HepG2 (cell line): ENCODE measurements around the gene STAP2. TPM values are rescaled to one million over a fixed set of nuclear protein-coding genes. Genes with fewer than 3 reads are reported as not detected.

Source experiments
- ATAC-seq: fragments of 200-7000 bp; cut with Tn5 transposase; 3 replicates; pipeline ENCODE4 v1.9.1; 2020; ENCODE audit warnings: mild to moderate bottlenecking, moderate library complexity
- BruUV-seq: library from RNA; stranded (reverse); fragments of 400-500 nt; replicated peaks from 2 replicates; lab custom pipeline; 2021; lab: Mats Ljungman, UMichigan
- CTCF ChIA-PET: fragments of 300-600 bp; formaldehyde crosslinking; extraction: SDS; loops from one replicate; lab custom pipeline; 2021; ENCODE audit warnings: low total read pairs, inconsistent platforms, low intra/inter-chr PET ratio; lab: Yijun Ruan, JAX
- POLR2A ChIA-PET: fragments of 350-600 bp; sonication (Branson Sonifier 250); formaldehyde crosslinking; loops from one replicate; lab custom pipeline; 2020; ENCODE audit warnings: antibody characterized with exemption, inconsistent platforms; lab: Yijun Ruan, JAX
- DNase-seq: peaks from one replicate; pipeline ENCODE4 v3.0.0-alpha.2; 2015; ENCODE audit warnings: low spot score
- FAIRE-seq: peaks from 3 replicates; lab custom pipeline; 2011; peaks lifted over from hg19 to GRCh38; lab: Jason Lieb, UNC
- H2AFZ ChIP-seq: one replicate; pipeline ENCODE4 v1.6.1; 2011; ENCODE audit warnings: low read length, inconsistent platforms
- H3K27ac ChIP-seq: fragments of 300-600 bp; 3 replicates; pipeline ENCODE4 v1.8.0; 2011; ENCODE audit warnings: mixed run types, mild to moderate bottlenecking, mixed read lengths, low read length, inconsistent platforms; ENCODE audit not compliant: insufficient read depth; ENCODE audit errors: extremely low read length
- H3K27me3 ChIP-seq, 2 experiments: fragments of 200-600 bp in 1 of 2; 2 replicates in 1 of 2; 3 replicates in 1 of 2; pipeline versions ENCODE4 v1.6.0 to v1.8.0; 2011; ENCODE audit warnings: low read length in 2 of 2, mild to moderate bottlenecking in 2 of 2, moderate library complexity in 2 of 2, inconsistent platforms in 1 of 2; ENCODE audit not compliant: insufficient read depth in 2 of 2, control insufficient read depth in 1 of 2
- H3K36me3 ChIP-seq, 2 experiments: fragments of 200-600 bp in 1 of 2; replicated peaks in 1 of 2; 2 replicates in 1 of 2; 3 replicates in 1 of 2; pipeline versions ENCODE4 v1.5.1 to v1.8.0; 2011; ENCODE audit warnings: low read length in 2 of 2, inconsistent platforms in 1 of 2; ENCODE audit not compliant: insufficient read depth in 2 of 2, control insufficient read depth in 1 of 2
- H3K4me1 ChIP-seq: 2 replicates; pipeline ENCODE4 v1.5.1; 2012; ENCODE audit warnings: low read length, inconsistent platforms; ENCODE audit not compliant: insufficient read depth
- H3K4me2 ChIP-seq: 2 replicates; pipeline ENCODE4 v1.6.0; 2011; ENCODE audit warnings: low read depth, low read length, inconsistent platforms
- H3K4me3 ChIP-seq, 3 experiments: fragments of 200-600 bp in 1 of 3; sonication (generic), shearing (Covaris generic) in 1 of 3; replicated peaks in 1 of 3; 2 replicates each; pipeline ENCODE4 v1.5.1; 2011 to 2016; ENCODE audit warnings: low read length in 3 of 3, inconsistent platforms in 2 of 3, low read depth in 2 of 3, mild to moderate bottlenecking in 2 of 3, control low read depth in 1 of 3, mixed read lengths in 1 of 3; ENCODE audit not compliant: insufficient read depth in 1 of 3
- H3K79me2 ChIP-seq: one replicate; pipeline ENCODE4 v1.6.1; 2011; ENCODE audit warnings: low read length, inconsistent platforms; ENCODE audit not compliant: insufficient read depth
- H3K9ac ChIP-seq: 2 replicates; pipeline ENCODE4 v1.6.0; 2011; ENCODE audit warnings: mild to moderate bottlenecking, low read depth, low read length, inconsistent platforms; ENCODE audit not compliant: insufficient read depth
- H3K9me3 ChIP-seq: 2 replicates; pipeline ENCODE4 v1.5.1; 2012; ENCODE audit warnings: mild to moderate bottlenecking, low read length
- H4K20me1 ChIP-seq: 2 replicates; pipeline ENCODE4 v1.6.0; 2011; ENCODE audit warnings: inconsistent platforms, mild to moderate bottlenecking, low read length, moderate library complexity; ENCODE audit not compliant: insufficient read depth
- FIP1L1 ChIP-seq: fragments of 200-400 bp; formaldehyde crosslinking; IDR thresholded peaks from 2 replicates; pipeline ENCODE4 v1.6.1; 2018; ENCODE audit warnings: low read depth, mild to moderate bottlenecking, low read length, moderate library complexity, borderline replicate concordance; ENCODE audit not compliant: insufficient read depth
- HOXA9 ChIP-seq: sonication (generic); formaldehyde crosslinking; IDR thresholded peaks from 2 replicates; pipeline ENCODE4 v1.8.1; 2022; ENCODE audit warnings: missing genetic modification reagents, mild to moderate bottlenecking, moderate library complexity, borderline replicate concordance
- ZMYM3 ChIP-seq: sonication (generic); formaldehyde crosslinking; IDR thresholded peaks from 2 replicates; pipeline ENCODE4 v1.5.1; 2020; ENCODE audit warnings: mild to moderate bottlenecking, missing genetic modification reagents
- ZNF274 ChIP-seq: sonication (generic); formaldehyde crosslinking; IDR thresholded peaks from 2 replicates; pipeline ENCODE4 v1.5.1; 2020; ENCODE audit warnings: mild to moderate bottlenecking, missing genetic modification reagents
- ZNF768 ChIP-seq: sonication (generic); formaldehyde crosslinking; IDR thresholded peaks from 2 replicates; pipeline ENCODE4 v1.4.0; 2020; ENCODE audit warnings: missing genetic modification reagents
- WGBS: methylation state at CpG from one replicate; pipeline ENCODE4 v1.1.6; 2017; ENCODE audit warnings: low lambda C conversion rate; 5-methylcytosine and 5-hydroxymethylcytosine counted together
- in situ Hi-C: cut with HindIII; loops from 2 replicates; pipeline ENCODE4 v1.10.0; 2017; ENCODE audit warnings: low pct_unique_long_range_greater_than_20kb; ENCODE audit not compliant: extremely low pct_ligation_motif_present
- intact Hi-C: fragments of 100-400 bp; cut with micrococcal nuclease; formaldehyde crosslinking; loops from one replicate; pipeline ENCODE4 v1.10.0; 2022; ENCODE audit not compliant: unreplicated experiment
- polyA plus RNA-seq, 8 experiments: library from polyadenylated mRNA; depleted of rRNA in 3 of 8; stranded (reverse) in 7 of 8; unstranded in 1 of 8; fragments of >200 nt; fragmentation: Illumina TruSeq in 4 of 8; extraction: Trizol in 4 of 8; gene quantifications; 2 replicates each; pipeline versions ENCODE4 v1.2.1 to v1.2.3, GENCODE V29; 2011 to 2016; ENCODE audit warnings: low read depth in 4 of 8, missing spikeins in 1 of 8, mixed read lengths in 1 of 8; ENCODE audit not compliant: insufficient read depth in 1 of 8
- total RNA-seq, 5 experiments: library from RNA; depleted of rRNA; stranded (reverse); fragments of >200 nt; fragmentation: Illumina TruSeq; extraction: Trizol; gene quantifications; 2 replicates each; pipeline ENCODE4 v1.2.3, GENCODE V29; 2016; ENCODE audit warnings: low read depth in 1 of 5
- TF ChIP-seq, protein P1 (sequence below): sonication (generic); formaldehyde crosslinking; IDR thresholded peaks from 2 replicates; pipeline ENCODE4 v1.5.0; 2020; ENCODE audit warnings: missing genetic modification reagents

Gene STAP2
- total and polyA plus RNA-seq, 2 of the 13 experiments (the other 11 are each of a cell fraction or from before 2014, with no cell fraction given) = 39.0 to 43.7 TPM

DNA sequence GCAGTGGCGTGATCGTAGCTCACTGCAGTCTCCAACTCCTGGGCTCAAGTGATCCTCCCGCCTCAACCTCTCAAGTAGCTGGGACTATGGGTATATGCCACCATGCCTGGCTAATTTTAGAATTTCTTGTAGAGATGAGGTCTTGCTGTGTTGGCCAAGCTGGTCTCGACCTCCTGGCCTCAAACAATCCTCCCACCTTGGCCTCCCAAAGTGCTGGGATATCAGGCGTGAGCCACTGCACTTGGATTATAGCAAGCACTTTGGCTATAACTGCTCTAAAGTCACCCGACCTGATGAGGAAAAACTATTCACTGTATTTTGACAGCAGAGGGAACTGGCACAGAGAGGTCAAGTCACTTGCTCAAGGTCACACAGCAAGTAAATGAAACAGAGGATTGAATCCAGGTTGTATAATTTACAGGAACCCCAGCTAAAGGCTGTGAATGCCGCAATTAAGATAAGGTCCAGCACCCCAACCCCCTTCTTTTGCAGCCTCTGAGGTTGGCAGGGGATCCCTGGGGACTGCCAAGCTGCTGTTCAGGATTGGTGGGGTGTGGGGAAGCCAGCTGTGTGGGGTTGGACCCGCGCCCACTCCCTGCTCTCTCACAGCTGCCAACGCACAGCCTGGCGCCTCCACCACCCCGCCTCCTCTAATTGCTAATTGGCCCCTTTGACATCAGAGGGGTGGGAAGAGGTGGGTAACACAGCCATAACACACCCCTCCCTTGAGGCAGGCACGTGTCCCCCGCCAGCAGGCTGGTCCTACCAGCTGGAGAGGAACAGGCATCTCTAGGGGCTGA is 42.5 kb downstream of the STAP2 start:
- Histone ChIP-seq H2AFZ (no peak overlapping the region), H3K4me3 (no peak overlapping the region), H3K9ac (no peak overlapping the region), H3K36me3 (no peaks in the 10 kb centered on the region), H3K9me3 (no peaks in the 10 kb centered on the region), H3K27ac (no peak overlapping the region), H3K4me1 (peaks cover 7% of the 10 kb centered on the region; the same call in 1 of the 2 replicates), H3K4me2 (no peak overlapping the region), H4K20me1 (no peaks in the 10 kb centered on the region), H3K79me2 (no peaks in the 10 kb centered on the region), H3K27me3 (peaks cover 0 to 2% of the 10 kb centered on the region in 2 experiments; a peak in 1 of 5 replicates)
- intact Hi-C loops = no loop called here
- FAIRE-seq (no peak), ATAC-seq (no peak), DNase-seq (no peak)
- CTCF ChIA-PET = no interaction called here
- no TSS peak for BruUV-seq
- 54% methylated on average over 8 of the region's 14 CpGs for WGBS
- TF ChIP-seq ZNF768 (CRISPR knock-in tag) (peak; percentile 88), ZMYM3 (CRISPR knock-in tag) (0 out of 2 replicates have a peak, but pooled peaks have one; percentile 13), HOXA9 (CRISPR knock-in tag) (no peak)
- POLR2A ChIA-PET = interaction anchor here (0.6 to 3.1 kb wide), 2 partner anchors 14 kb away, joined by 3 to 19 read pairs; no protein-coding TSS in a partner anchor
- in situ Hi-C loops = no loop called here

DNA sequence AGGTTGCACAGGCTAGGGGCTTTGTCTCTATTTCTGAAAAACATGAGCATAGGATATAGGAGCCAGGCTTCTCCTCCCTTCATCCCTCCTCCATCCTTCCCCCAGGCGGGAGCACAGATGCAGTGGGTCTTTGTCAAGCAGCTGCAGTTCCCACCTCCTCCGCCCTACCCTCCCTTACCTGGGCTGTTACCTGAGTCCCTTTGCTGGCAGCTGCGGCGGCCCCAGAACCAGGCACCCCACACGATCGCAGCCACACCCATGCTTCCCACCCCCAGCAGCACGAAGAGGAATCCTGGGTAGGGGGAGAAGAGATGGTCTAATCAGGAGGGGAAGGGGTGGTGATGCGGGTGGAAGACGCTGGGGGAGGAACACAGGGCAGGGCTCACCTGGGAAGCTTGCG is 44.2 kb downstream of the STAP2 start:
- 26% methylated on average over 6 of the region's 10 CpGs for WGBS
- H4K20me1 ChIP-seq = no peaks in the 10 kb centered on the region
- ChIA-PET POLR2A (interaction anchor here (1.0 kb wide), 1 partner anchor 49 kb away, joined by 3 read pairs; the partner anchor contains the start of gene MPND), CTCF (no interaction called here)
- BruUV-seq = no TSS peak
- in situ Hi-C loops (no loop called here), intact Hi-C loops (no loop called here)
- H3K79me2 ChIP-seq = no peaks in the 10 kb centered on the region
- no peaks in the 10 kb centered on the region for H3K36me3 ChIP-seq
- ATAC-seq (no peak), FAIRE-seq (no peak), DNase-seq (no peak)
- no peak overlapping the region for H3K4me2 ChIP-seq
- peaks cover 0 to 2% of the 10 kb centered on the region in 2 experiments; a peak in 2 of 5 replicates for H3K27me3 ChIP-seq
- H3K27ac ChIP-seq = no peak overlapping the region
- H3K9me3 ChIP-seq = no peaks in the 10 kb centered on the region
- H3K4me1 ChIP-seq = peaks cover 13% of the 10 kb centered on the region; the same call in 1 of the 2 replicates
- H3K4me3 ChIP-seq = no peak overlapping the region
- H2AFZ ChIP-seq = no peak overlapping the region
- TF ChIP-seq FIP1L1 (no peak), ZNF274 (no peak)
- TF ChIP-seq, protein P1, sequence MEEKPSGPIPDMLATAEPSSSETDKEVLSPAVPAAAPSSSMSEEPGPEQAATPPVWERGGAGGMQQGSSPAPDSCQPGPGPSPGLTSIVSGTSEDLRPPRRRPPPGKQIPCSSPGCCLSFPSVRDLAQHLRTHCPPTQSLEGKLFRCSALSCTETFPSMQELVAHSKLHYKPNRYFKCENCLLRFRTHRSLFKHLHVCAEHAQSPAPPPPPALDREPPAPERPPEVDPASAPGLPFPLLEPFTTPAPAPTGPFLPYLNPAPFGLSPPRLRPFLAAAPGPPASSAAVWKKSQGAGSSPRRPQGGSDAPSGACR (CRISPR knock-in tag) = no peak
- no peak overlapping the region for H3K9ac ChIP-seq
